GM13977 (cell line): ENCODE data around the gene CALCOCO1.

Source experiments
- DNase-seq: peaks from one replicate; pipeline ENCODE4 v3.0.0; 2012; ENCODE audit warnings: low spot score
- CTCF ChIP-seq: IDR thresholded peaks from 2 replicates; pipeline ENCODE4 v1.5.1; 2012; ENCODE audit warnings: mild to moderate bottlenecking, control low read depth; ENCODE audit not compliant: insufficient read depth; ENCODE audit errors: extremely low read depth, missing control alignments
- in situ Hi-C: fragments of 300-500 bp; cut with MboI; formaldehyde crosslinking; loops from one replicate; pipeline ENCODE4 v1.12.0; 2022; ENCODE audit warnings: low sequenced_read_pairs, low pct_unique_long_range_greater_than_20kb, mixed read lengths, inconsistent platforms; ENCODE audit not compliant: unreplicated experiment

CALCOCO1 gene

GRCh38 chr12:53675701-53676607 is 51.3 kb downstream of the CALCOCO1 start, which contains the start of gene ATP5MC2:
Gene ATP5MC2 (minus strand): TSS chr12:53676083. CDS start chr12:53672614, 3,469 bp downstream.
- in situ Hi-C loops, result loop anchor here (5.0 kb wide), 1 partner anchor 129 kb away; no protein-coding TSS in a partner anchor

GRCh38 chr12:53674977-53675700 is 52.1 kb downstream of the CALCOCO1 start:
- TF ChIP-seq CTCF, result no peak
- DNase-seq, result no peak
- in situ Hi-C loops, result loop anchor here (5.0 kb wide), 1 partner anchor 128 kb away; no protein-coding TSS in a partner anchor

More at GRCh38 chr12:53675701-53676607, 51.3 kb downstream of the CALCOCO1 start, which contains the start of gene ATP5MC2:
- DNase-seq, result peak; percentile 96
- TF ChIP-seq CTCF, result peak; percentile 99

- in situ Hi-C loops, result no loop called here
- no peak for DNase-seq
- no peak for TF ChIP-seq CTCF
These were observed 56.3 kb downstream of the CALCOCO1 start for GRCh38 chr12:53670971-53671370.

GRCh38 chr12:53670308-53670707 is 56.9 kb downstream of the CALCOCO1 start:
- no peak for TF ChIP-seq CTCF
- in situ Hi-C loops, result no loop called here
- DNase-seq, result no peak

- DNase-seq, result no peak
- no peak for TF ChIP-seq CTCF
- in situ Hi-C loops, result no loop called here
These were observed 60.2 kb downstream of the CALCOCO1 start for GRCh38 chr12:53667080-53667479.

GRCh38 chr12:53664936-53665335 is 62.3 kb downstream of the CALCOCO1 start:
- no peak for TF ChIP-seq CTCF
- in situ Hi-C loops, result no loop called here
- DNase-seq, result no peak
